GM06990 (cell line): ENCODE measurements around the gene AGPAT2.

Source experiments
- DNase-seq: peaks from one replicate; pipeline ENCODE4 v3.0.0-alpha.2; 2011; ENCODE audit not compliant: insufficient read length; ENCODE audit errors: extremely low read depth
- H3K27me3 ChIP-seq: replicated peaks from 2 replicates; pipeline ENCODE4 v1.6.0; 2011; ENCODE audit warnings: low read length; ENCODE audit not compliant: control insufficient read depth, insufficient read depth
- H3K36me3 ChIP-seq: 2 replicates; pipeline ENCODE4 v1.5.1; 2011; ENCODE audit warnings: low read length; ENCODE audit not compliant: control insufficient read depth, insufficient read depth
- H3K4me3 ChIP-seq: replicated peaks from 2 replicates; pipeline ENCODE4 v1.5.1; 2011; ENCODE audit warnings: low read depth, mild to moderate bottlenecking, control low read depth, low read length
- CTCF ChIP-seq: IDR thresholded peaks from 2 replicates; pipeline ENCODE4 v1.5.1; 2011; ENCODE audit warnings: low read length, control low read depth, mild to moderate bottlenecking, inconsistent platforms; ENCODE audit not compliant: insufficient read depth, poor library complexity, severe bottlenecking

AGPAT2 gene

DNA sequence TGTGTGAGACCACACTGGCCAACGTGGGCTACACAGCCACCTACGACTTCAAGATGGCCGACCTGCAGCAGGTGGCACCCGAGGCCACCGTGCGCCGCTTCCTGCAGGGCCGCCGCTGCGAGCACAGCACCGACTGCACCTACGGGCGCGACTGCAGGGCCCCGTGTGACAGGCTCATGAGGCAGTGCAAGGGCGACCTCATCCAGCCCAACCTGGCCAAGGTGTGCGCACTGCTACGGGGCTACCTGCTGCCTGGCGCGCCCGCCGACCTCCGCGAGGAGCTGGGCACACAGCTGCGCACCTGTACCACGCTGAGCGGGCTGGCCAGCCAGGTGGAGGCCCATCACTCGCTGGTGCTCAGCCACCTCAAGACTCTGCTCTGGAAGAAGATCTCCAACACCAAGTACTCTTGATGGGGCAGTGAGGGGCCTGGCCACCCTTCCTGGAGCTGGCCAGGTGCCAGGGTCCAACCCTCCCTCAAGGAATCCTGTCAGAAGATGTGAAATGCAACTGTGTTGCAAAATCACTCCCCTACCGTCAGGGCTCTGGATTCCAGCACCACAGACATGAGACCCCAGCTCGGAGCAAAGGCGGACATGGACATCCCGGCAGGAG lies 36.2 kb upstream of the AGPAT2 start:
- TF ChIP-seq CTCF: no peak
- peak; percentile 47 for DNase-seq
- Histone ChIP-seq H3K27me3 (no peaks in the 10 kb centered on the region), H3K36me3 (peaks cover 33% of the 10 kb centered on the region), H3K4me3 (no peak overlapping the region)

DNA sequence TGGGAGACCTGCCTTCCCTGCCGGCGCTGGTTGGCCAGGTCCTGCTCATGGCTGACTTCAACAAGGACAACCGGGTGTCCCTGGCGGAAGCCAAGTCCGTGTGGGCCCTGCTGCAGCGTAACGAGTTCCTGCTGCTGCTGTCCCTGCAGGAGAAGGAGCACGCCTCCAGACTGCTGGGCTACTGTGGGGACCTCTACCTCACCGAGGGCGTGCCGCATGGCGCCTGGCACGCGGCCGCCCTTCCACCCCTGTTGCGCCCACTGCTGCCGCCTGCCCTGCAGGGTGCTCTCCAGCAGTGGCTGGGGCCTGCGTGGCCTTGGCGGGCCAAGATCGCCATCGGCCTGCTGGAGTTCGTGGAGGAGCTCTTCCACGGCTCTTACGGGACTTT lies 35.7 kb upstream of the AGPAT2 start:
- no peaks in the 10 kb centered on the region for H3K27me3 ChIP-seq
- peaks cover 33% of the 10 kb centered on the region for H3K36me3 ChIP-seq
- TF ChIP-seq CTCF: no peak
- peak; percentile 46 for DNase-seq
- no peak overlapping the region for H3K4me3 ChIP-seq

DNA sequence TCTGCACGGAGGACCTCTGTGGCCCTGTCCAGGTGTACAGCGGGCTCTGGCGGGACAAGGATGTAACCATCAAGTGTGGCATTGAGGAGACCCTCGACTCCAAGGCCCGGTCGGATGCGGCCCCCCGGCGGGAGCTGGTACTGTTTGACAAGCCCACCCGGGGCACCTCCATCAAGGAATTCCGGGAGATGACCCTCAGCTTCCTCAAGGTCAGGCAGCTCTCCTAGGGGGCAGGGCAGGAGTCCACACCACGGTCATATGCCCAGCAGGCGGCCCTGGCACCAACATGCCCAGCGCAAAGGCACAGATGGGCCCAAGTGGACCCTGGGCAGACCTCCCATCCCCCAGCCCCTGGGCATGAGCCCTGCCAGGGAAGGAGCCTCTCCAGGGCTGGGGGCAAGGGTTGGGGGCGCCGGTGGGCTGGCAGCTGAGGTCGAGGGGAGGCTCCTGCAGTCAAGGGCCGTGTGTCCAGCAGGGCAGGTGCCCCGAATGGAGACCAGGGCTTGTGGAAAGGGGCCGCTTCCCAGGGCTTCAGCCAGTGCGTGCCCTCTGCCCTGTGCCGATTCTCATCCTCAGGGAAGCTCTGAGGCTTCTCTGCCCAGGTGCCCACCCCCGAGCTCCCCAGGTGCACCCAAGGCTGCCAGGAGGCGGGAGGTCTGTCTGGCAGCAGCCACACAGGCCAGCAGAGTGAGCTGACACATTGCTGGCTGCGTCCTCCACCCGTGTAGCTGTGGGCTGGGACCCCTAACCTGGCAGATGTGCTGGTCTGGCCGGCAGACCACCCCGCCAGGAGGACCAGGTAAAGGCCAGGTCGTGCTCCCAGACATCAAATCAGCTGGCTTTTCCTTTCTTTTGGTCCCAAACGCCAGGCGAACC lies 35.1 kb upstream of the AGPAT2 start:
- Histone ChIP-seq H3K27me3 (no peaks in the 10 kb centered on the region), H3K36me3 (peaks cover 33% of the 10 kb centered on the region), H3K4me3 (no peak overlapping the region)
- DNase-seq: no peak
- no peak for TF ChIP-seq CTCF

DNA sequence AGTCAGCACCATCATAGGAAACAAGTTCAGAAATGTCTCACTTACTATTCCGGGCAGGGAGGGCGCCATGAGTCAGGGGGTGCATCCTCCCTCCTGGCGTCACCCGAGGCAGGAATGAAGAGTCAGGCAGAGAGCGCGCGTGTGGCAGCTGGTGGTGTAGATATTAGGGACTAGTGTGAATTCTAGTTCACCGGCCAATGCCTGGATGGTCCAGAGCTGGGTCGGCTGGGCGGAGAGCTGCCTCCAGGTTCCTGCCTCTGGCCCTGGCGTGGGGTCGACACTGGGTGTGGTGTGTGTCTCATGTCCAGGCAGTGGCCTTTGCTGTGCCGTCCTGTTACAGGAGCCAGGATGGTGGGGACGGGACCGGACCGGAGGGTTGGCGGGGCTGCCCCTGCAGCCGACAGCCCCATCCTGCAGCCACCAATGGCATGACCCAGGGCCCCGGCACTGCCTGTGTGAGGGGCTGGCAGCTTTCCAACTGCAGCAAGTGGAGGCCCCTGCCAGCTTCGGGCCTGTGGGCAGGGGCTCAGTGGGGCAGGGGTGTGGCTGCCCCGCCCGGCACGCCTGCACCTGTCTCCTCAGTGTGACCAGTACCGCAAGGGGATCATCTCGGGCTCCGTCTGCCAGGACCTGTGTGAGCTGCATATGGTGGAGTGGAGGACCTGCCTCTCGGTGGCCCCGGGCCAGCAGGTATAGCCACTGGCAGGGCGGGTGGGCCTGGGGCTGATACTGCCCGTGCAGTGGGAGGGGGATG lies 34.3 kb upstream of the AGPAT2 start:
- DNase-seq: no peak
- Histone ChIP-seq H3K27me3 (no peaks in the 10 kb centered on the region), H3K4me3 (no peak overlapping the region), H3K36me3 (peaks cover 33% of the 10 kb centered on the region)
- TF ChIP-seq CTCF: no peak

- Histone ChIP-seq H3K4me3 (no peak overlapping the region), H3K27me3 (no peaks in the 10 kb centered on the region), H3K36me3 (peaks cover 28% of the 10 kb centered on the region)
- no peak for DNase-seq
- TF ChIP-seq CTCF: no peak
Observed at GRCh38 chr9:136720898-136721338, 33.7 kb upstream of the AGPAT2 start.
